ENCODE data around the gene GUCY1B1.

- no peak for TF ChIP-seq CTCF (IDR thresholded peaks at IDR 0.05)
- no peak for TF ChIP-seq POLR2A (IDR thresholded peaks at IDR 0.05)
Measured at GRCh38 chr4:155774033-155774432, 15.2 kb downstream of the GUCY1B1 start.

Measured in heart left ventricle (tissue), 13 donors.